K562 (cell line): ENCODE data around the gene NAA10. TPM values are rescaled to one million over a fixed set of nuclear protein-coding genes. Genes with fewer than 3 reads are reported as not detected.

Source experiments
- CC2D1A ChIP-seq: fragments of 450-650 bp; IDR thresholded peaks from 2 replicates; pipeline ENCODE4 v1.6.1; 2017; ENCODE audit warnings: mild to moderate bottlenecking
- ERF ChIP-seq: fragments of 450-650 bp; formaldehyde crosslinking; IDR thresholded peaks from 2 replicates; pipeline ENCODE4 v1.4.0; 2020; ENCODE audit warnings: mild to moderate bottlenecking, mixed read lengths
- IFI16 ChIP-seq: fragments of 250-450 bp; sonication (Bioruptor Pico); IDR thresholded peaks from 2 replicates; pipeline ENCODE4 v2.1.2; 2022; ENCODE audit warnings: mild to moderate bottlenecking, inconsistent platforms
- KAT7 ChIP-seq: sonication (generic); formaldehyde crosslinking; IDR thresholded peaks from 2 replicates; pipeline ENCODE4 v1.8.0; 2022; ENCODE audit warnings: missing genetic modification reagents, mild to moderate bottlenecking, borderline replicate concordance
- POLR2G ChIP-seq: fragments of 200-400 bp; formaldehyde crosslinking; IDR thresholded peaks from 2 replicates; pipeline ENCODE4 v1.6.1; 2017; ENCODE audit warnings: low read depth, mild to moderate bottlenecking, antibody characterized with exemption, low read length, moderate library complexity
- STAG1 ChIP-seq: sonication (generic); formaldehyde crosslinking; IDR thresholded peaks from 2 replicates; pipeline ENCODE4 v1.5.0; 2020; ENCODE audit warnings: missing genetic modification reagents, borderline replicate concordance
- TCFL5 ChIP-seq: fragments of 250-450 bp; sonication (Bioruptor Pico); conservative IDR thresholded peaks from 2 replicates; pipeline ENCODE4 v1.6.1; 2021; ENCODE audit warnings: mild to moderate bottlenecking, moderate library complexity, matching md5 sums
- TGIF2 ChIP-seq: sonication (generic); formaldehyde crosslinking; IDR thresholded peaks from 2 replicates; pipeline ENCODE4 v1.8.1; 2022; ENCODE audit warnings: mild to moderate bottlenecking, missing genetic modification reagents, moderate library complexity
- YBX1 ChIP-seq: fragments of 450-650 bp; IDR thresholded peaks from 2 replicates; pipeline ENCODE4 v1.7.1; 2016; ENCODE audit warnings: mild to moderate bottlenecking
- ZNF143 ChIP-seq: sonication (generic); formaldehyde crosslinking; IDR thresholded peaks from 2 replicates; pipeline ENCODE4 v1.9.0; 2022; ENCODE audit warnings: mild to moderate bottlenecking, missing genetic modification reagents
- ZNF3 ChIP-seq: fragments of 250-450 bp; sonication (Bioruptor Pico); IDR thresholded peaks from 2 replicates; pipeline ENCODE4 v1.5.0; 2021; ENCODE audit warnings: mild to moderate bottlenecking, moderate library complexity
- ZNF589 ChIP-seq: fragments of 200-800 bp; sonication (Bioruptor generic); IDR thresholded peaks from 2 replicates; pipeline ENCODE4 v1.6.1; 2016; ENCODE audit warnings: low read depth, missing genetic modification characterization, missing compliant biosample characterization
- ZNF75A ChIP-seq: fragments of 450-650 bp; formaldehyde crosslinking; IDR thresholded peaks from 2 replicates; pipeline ENCODE4 v1.4.0; 2020; ENCODE audit warnings: mild to moderate bottlenecking
- ZNF76 ChIP-seq: fragments of 250-450 bp; sonication (Bioruptor Pico); IDR thresholded peaks from 2 replicates; pipeline ENCODE4 v1.4.0; 2020; ENCODE audit warnings: mild to moderate bottlenecking, moderate library complexity, borderline replicate concordance
- polyA plus RNA-seq, 8 experiments: library from polyadenylated mRNA; depleted of rRNA in 4 of 8; stranded (reverse) in 5 of 8; unstranded in 3 of 8; fragments of >200 nt; fragmentation: Nextera tagmentation in 2 of 8; fragmentation: Illumina TruSeq in 1 of 8; extraction: Ambion mirVana in 2 of 8; extraction: Trizol in 1 of 8; gene quantifications; 2 replicates each; pipeline versions ENCODE4 v1.2.1 to v1.2.3, GENCODE V29; 2011 to 2014; ENCODE audit warnings: inconsistent platforms in 1 of 8, missing spikeins in 1 of 8
- total RNA-seq, 7 experiments: library from RNA; depleted of rRNA in 6 of 7; stranded (reverse); fragments of >200 nt in 6 of 7; fragmentation: Illumina TruSeq in 2 of 7; extraction: Trizol in 2 of 7; gene quantifications; 2 replicates each; pipeline versions ENCODE4 v1.2.1 to v1.2.3, GENCODE V29; 2011 to 2021; ENCODE audit warnings: low replicate concordance in 1 of 7
- TF ChIP-seq, protein P1 (sequence below): sonication (generic); formaldehyde crosslinking; IDR thresholded peaks from 2 replicates; pipeline ENCODE4 v1.8.1; 2022; ENCODE audit warnings: missing genetic modification reagents
- TF ChIP-seq, protein P2 (sequence below): fragments of 200-800 bp; sonication (Bioruptor generic); IDR thresholded peaks from 2 replicates; pipeline ENCODE4 v1.6.1; 2017; ENCODE audit warnings: missing genetic modification characterization, missing compliant biosample characterization
- TF ChIP-seq, protein P3 (sequence below): fragments of 150-350 bp; conservative IDR thresholded peaks from 2 replicates; pipeline ENCODE4 v1.6.1; 2014; ENCODE audit warnings: low read length
- TF ChIP-seq, protein P4 (sequence below): fragments of 450-650 bp; IDR thresholded peaks from 2 replicates; pipeline ENCODE4 v1.7.1; 2018; ENCODE audit warnings: mild to moderate bottlenecking, low read depth; ENCODE audit not compliant: partially characterized antibody
- TF ChIP-seq, protein P5 (sequence below): fragments of 250-450 bp; sonication (Bioruptor Pico); IDR thresholded peaks from 2 replicates; pipeline ENCODE4 v1.4.0; 2020

NAA10 gene
- total and polyA plus RNA-seq, 9 of the 15 experiments (the other 6 are each of a cell fraction or from before 2014, with no cell fraction given): 11.1 to 250 (median 134) TPM

DNA sequence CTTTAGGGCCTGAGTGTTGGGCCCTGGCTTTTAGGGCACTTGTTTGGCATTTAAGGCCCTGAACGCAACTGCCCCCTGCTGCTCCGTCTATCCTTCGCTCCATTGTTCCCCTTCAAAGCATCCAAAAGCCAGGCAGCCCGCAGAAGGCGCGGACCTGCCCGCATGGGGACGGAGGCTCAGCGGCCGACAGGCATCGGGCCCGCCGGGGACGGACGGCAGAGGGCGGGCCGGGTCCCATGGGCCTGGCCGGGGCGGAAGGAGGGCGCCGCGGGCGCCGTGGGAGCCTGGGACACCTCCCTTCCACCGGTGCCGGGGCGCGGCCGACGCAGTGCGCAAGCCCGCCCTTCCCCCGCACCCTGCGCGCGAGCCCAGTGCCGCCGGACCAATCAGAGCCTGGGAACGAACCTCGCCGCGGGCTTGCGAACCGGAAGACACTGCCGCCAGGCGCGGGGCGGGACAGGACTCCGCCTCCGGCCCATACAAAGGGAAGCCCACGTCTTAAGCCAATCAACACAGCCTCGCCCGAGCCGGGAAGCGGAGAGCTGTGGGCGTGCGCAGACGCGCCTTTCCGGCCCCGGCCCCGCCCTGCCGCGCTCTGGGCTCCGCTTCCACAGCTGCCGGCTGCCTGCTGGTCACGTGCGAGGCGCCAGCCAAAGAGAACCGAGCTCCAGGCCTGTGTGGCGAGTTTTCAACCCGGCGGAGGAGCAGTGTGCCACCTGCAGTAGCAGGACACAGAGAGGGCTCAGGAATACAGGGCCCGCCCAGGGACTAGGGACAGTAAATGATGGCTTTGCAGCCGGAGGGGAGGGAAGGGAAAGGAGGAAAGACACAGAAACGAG is 6.7 kb downstream of the NAA10 start (continued):
- TF ChIP-seq TGIF2 (CRISPR knock-in tag): no peak
- no peak for TF ChIP-seq ERF (CRISPR knock-in tag)
- peak; percentile 89 for TF ChIP-seq POLR2G
- TF ChIP-seq CC2D1A: no peak
- TF ChIP-seq STAG1 (CRISPR knock-in tag): no peak
- no peak for TF ChIP-seq ZNF3 (CRISPR knock-in tag)
- TF ChIP-seq YBX1: no peak
- no peak for TF ChIP-seq TCFL5 (CRISPR knock-in tag)
- no peak for TF ChIP-seq ZNF589 (CRISPR knock-in tag)
- no peak for TF ChIP-seq ZNF143 (CRISPR knock-in tag)
- TF ChIP-seq, protein P1, sequence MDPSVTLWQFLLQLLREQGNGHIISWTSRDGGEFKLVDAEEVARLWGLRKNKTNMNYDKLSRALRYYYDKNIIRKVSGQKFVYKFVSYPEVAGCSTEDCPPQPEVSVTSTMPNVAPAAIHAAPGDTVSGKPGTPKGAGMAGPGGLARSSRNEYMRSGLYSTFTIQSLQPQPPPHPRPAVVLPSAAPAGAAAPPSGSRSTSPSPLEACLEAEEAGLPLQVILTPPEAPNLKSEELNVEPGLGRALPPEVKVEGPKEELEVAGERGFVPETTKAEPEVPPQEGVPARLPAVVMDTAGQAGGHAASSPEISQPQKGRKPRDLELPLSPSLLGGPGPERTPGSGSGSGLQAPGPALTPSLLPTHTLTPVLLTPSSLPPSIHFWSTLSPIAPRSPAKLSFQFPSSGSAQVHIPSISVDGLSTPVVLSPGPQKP (CRISPR knock-in tag): no peak
- TF ChIP-seq ZNF76 (CRISPR knock-in tag): no peak
- TF ChIP-seq, protein P2, sequence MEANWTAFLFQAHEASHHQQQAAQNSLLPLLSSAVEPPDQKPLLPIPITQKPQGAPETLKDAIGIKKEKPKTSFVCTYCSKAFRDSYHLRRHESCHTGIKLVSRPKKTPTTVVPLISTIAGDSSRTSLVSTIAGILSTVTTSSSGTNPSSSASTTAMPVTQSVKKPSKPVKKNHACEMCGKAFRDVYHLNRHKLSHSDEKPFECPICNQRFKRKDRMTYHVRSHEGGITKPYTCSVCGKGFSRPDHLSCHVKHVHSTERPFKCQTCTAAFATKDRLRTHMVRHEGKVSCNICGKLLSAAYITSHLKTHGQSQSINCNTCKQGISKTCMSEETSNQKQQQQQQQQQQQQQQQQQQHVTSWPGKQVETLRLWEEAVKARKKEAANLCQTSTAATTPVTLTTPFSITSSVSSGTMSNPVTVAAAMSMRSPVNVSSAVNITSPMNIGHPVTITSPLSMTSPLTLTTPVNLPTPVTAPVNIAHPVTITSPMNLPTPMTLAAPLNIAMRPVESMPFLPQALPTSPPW (CRISPR knock-in tag): peak; percentile 73
- TF ChIP-seq, protein P3, sequence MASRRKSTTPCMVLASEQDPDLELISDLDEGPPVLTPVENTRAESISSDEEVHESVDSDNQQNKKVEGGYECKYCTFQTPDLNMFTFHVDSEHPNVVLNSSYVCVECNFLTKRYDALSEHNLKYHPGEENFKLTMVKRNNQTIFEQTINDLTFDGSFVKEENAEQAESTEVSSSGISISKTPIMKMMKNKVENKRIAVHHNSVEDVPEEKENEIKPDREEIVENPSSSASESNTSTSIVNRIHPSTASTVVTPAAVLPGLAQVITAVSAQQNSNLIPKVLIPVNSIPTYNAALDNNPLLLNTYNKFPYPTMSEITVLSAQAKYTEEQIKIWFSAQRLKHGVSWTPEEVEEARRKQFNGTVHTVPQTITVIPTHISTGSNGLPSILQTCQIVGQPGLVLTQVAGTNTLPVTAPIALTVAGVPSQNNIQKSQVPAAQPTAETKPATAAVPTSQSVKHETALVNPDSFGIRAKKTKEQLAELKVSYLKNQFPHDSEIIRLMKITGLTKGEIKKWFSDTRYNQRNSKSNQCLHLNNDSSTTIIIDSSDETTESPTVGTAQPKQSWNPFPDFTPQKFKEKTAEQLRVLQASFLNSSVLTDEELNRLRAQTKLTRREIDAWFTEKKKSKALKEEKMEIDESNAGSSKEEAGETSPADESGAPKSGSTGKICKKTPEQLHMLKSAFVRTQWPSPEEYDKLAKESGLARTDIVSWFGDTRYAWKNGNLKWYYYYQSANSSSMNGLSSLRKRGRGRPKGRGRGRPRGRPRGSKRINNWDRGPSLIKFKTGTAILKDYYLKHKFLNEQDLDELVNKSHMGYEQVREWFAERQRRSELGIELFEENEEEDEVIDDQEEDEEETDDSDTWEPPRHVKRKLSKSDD: no peak
- TF ChIP-seq, protein P4, sequence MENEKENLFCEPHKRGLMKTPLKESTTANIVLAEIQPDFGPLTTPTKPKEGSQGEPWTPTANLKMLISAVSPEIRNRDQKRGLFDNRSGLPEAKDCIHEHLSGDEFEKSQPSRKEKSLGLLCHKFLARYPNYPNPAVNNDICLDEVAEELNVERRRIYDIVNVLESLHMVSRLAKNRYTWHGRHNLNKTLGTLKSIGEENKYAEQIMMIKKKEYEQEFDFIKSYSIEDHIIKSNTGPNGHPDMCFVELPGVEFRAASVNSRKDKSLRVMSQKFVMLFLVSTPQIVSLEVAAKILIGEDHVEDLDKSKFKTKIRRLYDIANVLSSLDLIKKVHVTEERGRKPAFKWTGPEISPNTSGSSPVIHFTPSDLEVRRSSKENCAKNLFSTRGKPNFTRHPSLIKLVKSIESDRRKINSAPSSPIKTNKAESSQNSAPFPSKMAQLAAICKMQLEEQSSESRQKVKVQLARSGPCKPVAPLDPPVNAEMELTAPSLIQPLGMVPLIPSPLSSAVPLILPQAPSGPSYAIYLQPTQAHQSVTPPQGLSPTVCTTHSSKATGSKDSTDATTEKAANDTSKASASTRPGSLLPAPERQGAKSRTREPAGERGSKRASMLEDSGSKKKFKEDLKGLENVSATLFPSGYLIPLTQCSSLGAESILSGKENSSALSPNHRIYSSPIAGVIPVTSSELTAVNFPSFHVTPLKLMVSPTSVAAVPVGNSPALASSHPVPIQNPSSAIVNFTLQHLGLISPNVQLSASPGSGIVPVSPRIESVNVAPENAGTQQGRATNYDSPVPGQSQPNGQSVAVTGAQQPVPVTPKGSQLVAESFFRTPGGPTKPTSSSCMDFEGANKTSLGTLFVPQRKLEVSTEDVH: peak; percentile 29
- TF ChIP-seq IFI16 (CRISPR knock-in tag): no peak
- no peak for TF ChIP-seq KAT7
- no peak for TF ChIP-seq ZNF75A (CRISPR knock-in tag)
- TF ChIP-seq, protein P5, sequence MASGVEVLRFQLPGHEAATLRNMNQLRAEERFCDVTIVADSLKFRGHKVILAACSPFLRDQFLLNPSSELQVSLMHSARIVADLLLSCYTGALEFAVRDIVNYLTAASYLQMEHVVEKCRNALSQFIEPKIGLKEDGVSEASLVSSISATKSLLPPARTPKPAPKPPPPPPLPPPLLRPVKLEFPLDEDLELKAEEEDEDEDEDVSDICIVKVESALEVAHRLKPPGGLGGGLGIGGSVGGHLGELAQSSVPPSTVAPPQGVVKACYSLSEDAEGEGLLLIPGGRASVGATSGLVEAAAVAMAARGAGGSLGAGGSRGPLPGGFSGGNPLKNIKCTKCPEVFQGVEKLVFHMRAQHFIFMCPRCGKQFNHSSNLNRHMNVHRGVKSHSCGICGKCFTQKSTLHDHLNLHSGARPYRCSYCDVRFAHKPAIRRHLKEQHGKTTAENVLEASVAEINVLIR (CRISPR knock-in tag): no peak
